HEK293 (cell line): ENCODE data around the gene MAP3K13.

Experiments used
- MEIS1 ChIP-seq: sonication (generic); formaldehyde crosslinking; IDR thresholded peaks from 2 replicates; pipeline ENCODE4 v1.8.1; 2022; ENCODE audit warnings: missing genetic modification reagents, mild to moderate bottlenecking, borderline replicate concordance
- REPIN1 ChIP-seq: fragments of 450-650 bp; formaldehyde crosslinking; IDR thresholded peaks from 2 replicates; pipeline ENCODE4 v1.5.1; 2017; ENCODE audit warnings: missing biosample characterization, missing genetic modification characterization, low read depth
- ZNF19 ChIP-seq: fragments of 450-650 bp; formaldehyde crosslinking; IDR thresholded peaks from 2 replicates; pipeline ENCODE4; 2016; ENCODE audit warnings: missing biosample characterization, missing genetic modification characterization, low read depth
- ZNF514 ChIP-seq: fragments of 450-650 bp; formaldehyde crosslinking; IDR thresholded peaks from 2 replicates; pipeline ENCODE4 v1.5.1; 2016; ENCODE audit warnings: missing biosample characterization, missing genetic modification characterization
- TF ChIP-seq, protein P1 (sequence below): fragments of 450-650 bp; formaldehyde crosslinking; IDR thresholded peaks from 2 replicates; pipeline ENCODE4 v1.5.1; 2016; ENCODE audit warnings: missing biosample characterization, missing genetic modification characterization

DNA sequence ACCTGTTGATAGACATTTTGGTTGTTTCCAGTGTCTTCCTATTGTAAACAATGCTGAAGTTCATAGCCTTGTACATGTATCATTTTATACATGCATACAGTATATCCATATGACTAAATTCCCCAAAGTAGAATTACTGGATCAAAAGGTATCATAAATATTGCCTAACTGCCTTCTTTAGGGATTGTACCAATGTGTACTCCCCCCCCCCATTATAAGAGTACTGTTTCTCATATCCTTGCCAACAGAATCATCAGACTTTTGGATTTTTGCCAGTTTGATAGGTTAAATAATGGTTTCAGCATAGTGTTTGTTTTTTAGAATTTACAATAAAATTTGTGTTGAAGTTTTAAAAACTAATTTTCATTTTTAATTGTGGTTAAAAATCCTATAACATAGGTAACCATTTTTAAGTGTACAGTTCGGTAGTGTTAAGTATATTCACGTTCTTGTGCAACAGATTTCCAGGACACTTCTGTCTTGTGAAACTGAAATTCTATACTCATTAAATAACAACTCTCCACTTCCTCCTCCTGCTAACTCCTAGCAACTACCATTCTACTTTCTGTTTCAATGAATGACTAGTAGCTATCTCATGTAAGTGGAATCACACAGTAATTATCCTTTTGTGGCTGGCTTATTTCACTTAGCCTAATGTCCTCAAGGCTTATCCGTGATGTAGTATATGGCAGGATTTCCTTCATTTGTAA is 30.8 kb upstream of the MAP3K13 start:
- no peak for TF ChIP-seq ZNF514 (tag by site-specific recombination)
- TF ChIP-seq MEIS1 (CRISPR knock-in tag): no peak
- TF ChIP-seq REPIN1 (tag by site-specific recombination): no peak
- no peak for TF ChIP-seq ZNF19 (tag by site-specific recombination)
- TF ChIP-seq, protein P1, sequence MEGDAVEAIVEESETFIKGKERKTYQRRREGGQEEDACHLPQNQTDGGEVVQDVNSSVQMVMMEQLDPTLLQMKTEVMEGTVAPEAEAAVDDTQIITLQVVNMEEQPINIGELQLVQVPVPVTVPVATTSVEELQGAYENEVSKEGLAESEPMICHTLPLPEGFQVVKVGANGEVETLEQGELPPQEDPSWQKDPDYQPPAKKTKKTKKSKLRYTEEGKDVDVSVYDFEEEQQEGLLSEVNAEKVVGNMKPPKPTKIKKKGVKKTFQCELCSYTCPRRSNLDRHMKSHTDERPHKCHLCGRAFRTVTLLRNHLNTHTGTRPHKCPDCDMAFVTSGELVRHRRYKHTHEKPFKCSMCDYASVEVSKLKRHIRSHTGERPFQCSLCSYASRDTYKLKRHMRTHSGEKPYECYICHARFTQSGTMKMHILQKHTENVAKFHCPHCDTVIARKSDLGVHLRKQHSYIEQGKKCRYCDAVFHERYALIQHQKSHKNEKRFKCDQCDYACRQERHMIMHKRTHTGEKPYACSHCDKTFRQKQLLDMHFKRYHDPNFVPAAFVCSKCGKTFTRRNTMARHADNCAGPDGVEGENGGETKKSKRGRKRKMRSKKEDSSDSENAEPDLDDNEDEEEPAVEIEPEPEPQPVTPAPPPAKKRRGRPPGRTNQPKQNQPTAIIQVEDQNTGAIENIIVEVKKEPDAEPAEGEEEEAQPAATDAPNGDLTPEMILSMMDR: no peak
